IgD-negative memory B cell (primary cell): ENCODE results near the gene IER2. TPM values are rescaled to one million over a fixed set of nuclear protein-coding genes. Genes with fewer than 3 reads are reported as not detected.
"Not testable (repeated sequence)": the region's sequence is repeated elsewhere in the genome, so short reads cannot be mapped to it uniquely, and the experiment has no call there.

ENCODE experiments used
- H3K27ac Mint-ChIP-seq, 3 donors: one replicate each; pipeline ENCODE4 v1.8.0; 2020 to 2022; ENCODE audit warnings: mild to moderate bottlenecking in 3 of 3, mixed read lengths in 3 of 3, moderate library complexity in 1 of 3
- H3K27me3 Mint-ChIP-seq: one replicate; pipeline ENCODE4 v1.8.0; 2021; ENCODE audit warnings: mixed read lengths
- H3K36me3 Mint-ChIP-seq: one replicate; pipeline ENCODE4 v1.8.0; 2020; ENCODE audit warnings: mild to moderate bottlenecking, mixed read lengths
- H3K4me1 Mint-ChIP-seq, 3 donors: one replicate each; pipeline ENCODE4 v1.8.0; 2020 to 2022; ENCODE audit warnings: mixed read lengths in 3 of 3, mild to moderate bottlenecking in 1 of 3
- H3K4me3 Mint-ChIP-seq, 4 donors: one replicate each; pipeline ENCODE4 v1.8.0; 2020 to 2022; ENCODE audit warnings: mild to moderate bottlenecking in 4 of 4, mixed read lengths in 4 of 4, moderate library complexity in 3 of 4
- H3K9me3 Mint-ChIP-seq, 3 donors: one replicate each; pipeline ENCODE4 v1.8.0; 2020 to 2021; ENCODE audit warnings: mixed read lengths in 3 of 3, mild to moderate bottlenecking in 1 of 3
- polyA plus RNA-seq: library from polyadenylated mRNA; unstranded; fragments of 300-500 nt; fragmentation: Illumina TruSeq; gene quantifications from one replicate; pipeline ENCODE4 v1.2.3, GENCODE V29; 2021

The IER2 gene
- polyA plus RNA-seq, 1 donor from 2014 or later = 350 TPM

- H3K9me3 Mint-ChIP-seq = peaks cover 0 to 1% (median 0%) of the 10 kb centered on the region in 3 donors
- H3K27ac Mint-ChIP-seq = peak overlapping the region in 1 of 3 donors; percentile 99
Observed at GRCh38 chr19:13160557-13160956, 10.3 kb downstream of the IER2 start.

GRCh38 chr19:13162724-13163608, 12.8 kb downstream of the IER2 start:
- Mint-ChIP-seq H3K36me3 (peaks cover 2% of the 10 kb centered on the region), H3K27ac (peak overlapping the region; percentile 82 to 96 (median 96)), H3K4me3 (peak overlapping the region; percentile 85 to 95 (median 90)), H3K27me3 (no peaks in the 10 kb centered on the region), H3K4me1 (peaks cover 37 to 48% (median 43%) of the 10 kb centered on the region in 3 donors), H3K9me3 (no peaks in the 10 kb centered on the region)

More at GRCh38 chr19:13160557-13160956, 10.3 kb downstream of the IER2 start:
- Mint-ChIP-seq H3K36me3 (peaks cover 2% of the 10 kb centered on the region), H3K4me3 (peak overlapping the region in 2 of 4 donors; percentile 75 to 85), H3K4me1 (peaks cover 44 to 49% (median 45%) of the 10 kb centered on the region in 3 donors), H3K27me3 (no peaks in the 10 kb centered on the region)

GRCh38 chr19:13163609-13164342, 13.6 kb downstream of the IER2 start:
- Mint-ChIP-seq H3K9me3 (no peaks in the 10 kb centered on the region), H3K4me3 (peak overlapping the region; percentile 85 to 95 (median 90))

GRCh38 chr19:13164343-13165161, 14.3 kb downstream of the IER2 start:
- Mint-ChIP-seq H3K27me3 (no peaks in the 10 kb centered on the region), H3K36me3 (peaks cover 2% of the 10 kb centered on the region), H3K4me3 (peak overlapping the region; percentile 85 to 95 (median 90)), H3K4me1 (peaks cover 41 to 48% (median 42%) of the 10 kb centered on the region in 3 donors), H3K9me3 (no peaks in the 10 kb centered on the region), H3K27ac (peak overlapping the region; percentile 82 to 96 (median 96))

More at GRCh38 chr19:13163609-13164342, 13.6 kb downstream of the IER2 start:
- peaks cover 2% of the 10 kb centered on the region for H3K36me3 Mint-ChIP-seq
- peak overlapping the region; percentile 82 to 96 (median 96) for H3K27ac Mint-ChIP-seq
- H3K27me3 Mint-ChIP-seq = no peaks in the 10 kb centered on the region
- H3K4me1 Mint-ChIP-seq = peaks cover 33 to 43% (median 39%) of the 10 kb centered on the region in 3 donors

GRCh38 chr19:13165162-13165997, 15.2 kb downstream of the IER2 start:
- H3K4me3 Mint-ChIP-seq = peak overlapping the region in 2 of 4 donors; percentile 74 to 86

GRCh38 chr19:13166151-13166550, 15.9 kb downstream of the IER2 start:
- not testable (repeated sequence) for H3K36me3 Mint-ChIP-seq, H3K9me3 Mint-ChIP-seq, H3K27me3 Mint-ChIP-seq
- Mint-ChIP-seq H3K4me3 (peak overlapping the region in 2 of 4 donors; percentile 86 to 94), H3K4me1 (peaks cover 41 to 50% (median 45%) of the 10 kb centered on the region in 3 donors), H3K27ac (peak overlapping the region; percentile 90 to 99 (median 96))

More at GRCh38 chr19:13165162-13165997, 15.2 kb downstream of the IER2 start:
- H3K27ac Mint-ChIP-seq = peak overlapping the region; percentile 82 to 96 (median 96)
- peaks cover 41 to 49% (median 42%) of the 10 kb centered on the region in 3 donors for H3K4me1 Mint-ChIP-seq
- H3K36me3 Mint-ChIP-seq = no peaks in the 10 kb centered on the region
- H3K9me3 Mint-ChIP-seq = no peaks in the 10 kb centered on the region
- no peaks in the 10 kb centered on the region for H3K27me3 Mint-ChIP-seq

GRCh38 chr19:13169769-13170168, 19.6 kb downstream of the IER2 start:
- H3K27ac Mint-ChIP-seq = peak overlapping the region; percentile 90 to 99 (median 99)
- peaks cover 2% of the 10 kb centered on the region for H3K36me3 Mint-ChIP-seq
- peaks cover 39 to 53% (median 44%) of the 10 kb centered on the region in 3 donors for H3K4me1 Mint-ChIP-seq
- H3K27me3 Mint-ChIP-seq = no peaks in the 10 kb centered on the region
- H3K9me3 Mint-ChIP-seq = no peaks in the 10 kb centered on the region
- peak overlapping the region in 3 of 4 donors; percentile 65 to 94 (median 80) for H3K4me3 Mint-ChIP-seq

- Mint-ChIP-seq H3K27ac (peak overlapping the region; percentile 12 to 56 (median 53)), H3K4me3 (peak overlapping the region in 2 of 4 donors; percentile 23 to 29), H3K9me3 (no peaks in the 10 kb centered on the region), H3K27me3 (no peaks in the 10 kb centered on the region), H3K4me1 (peaks cover 39 to 48% (median 40%) of the 10 kb centered on the region in 3 donors), H3K36me3 (peaks cover 2% of the 10 kb centered on the region)
Observed at GRCh38 chr19:13171146-13171545, 20.9 kb downstream of the IER2 start.

- Mint-ChIP-seq H3K27me3 (no peaks in the 10 kb centered on the region), H3K9me3 (no peaks in the 10 kb centered on the region), H3K4me1 (peaks cover 27 to 39% (median 34%) of the 10 kb centered on the region in 3 donors), H3K36me3 (peaks cover 2% of the 10 kb centered on the region), H3K4me3 (peak overlapping the region in 3 of 4 donors; percentile 50 to 74 (median 71)), H3K27ac (peak overlapping the region; percentile 75 to 92 (median 85))
Observed at GRCh38 chr19:13172346-13173138, 22.3 kb downstream of the IER2 start.

- no peaks in the 10 kb centered on the region for H3K9me3 Mint-ChIP-seq
- H3K4me1 Mint-ChIP-seq = peaks cover 22 to 37% (median 29%) of the 10 kb centered on the region in 3 donors
- peaks cover 2% of the 10 kb centered on the region for H3K36me3 Mint-ChIP-seq
Observed at GRCh38 chr19:13173139-13173737, 23.0 kb downstream of the IER2 start.

GRCh38 chr19:13176345-13176744, 26.1 kb downstream of the IER2 start:
- Mint-ChIP-seq H3K9me3 (no peaks in the 10 kb centered on the region), H3K4me3 (no peak overlapping the region), H3K36me3 (peaks cover 2% of the 10 kb centered on the region), H3K27me3 (no peaks in the 10 kb centered on the region), H3K27ac (no peak overlapping the region), H3K4me1 (peaks cover 7 to 26% (median 22%) of the 10 kb centered on the region in 3 donors)

More at GRCh38 chr19:13173139-13173737, 23.0 kb downstream of the IER2 start:
- Mint-ChIP-seq H3K4me3 (peak overlapping the region in 3 of 4 donors; percentile 26 to 71 (median 60)), H3K27me3 (no peaks in the 10 kb centered on the region), H3K27ac (peak overlapping the region; percentile 39 to 85 (median 75))

- not testable (repeated sequence) for H3K9me3 Mint-ChIP-seq, H3K27ac Mint-ChIP-seq, H3K36me3 Mint-ChIP-seq, H3K4me3 Mint-ChIP-seq, H3K27me3 Mint-ChIP-seq
- H3K4me1 Mint-ChIP-seq = peaks cover 9 to 25% (median 25%) of the 10 kb centered on the region in 3 donors
Observed at GRCh38 chr19:13177584-13177983, 27.4 kb downstream of the IER2 start.
